HG03342 (cell line): ENCODE results near the gene NARF.

ENCODE experiments used
- ATAC-seq: cut with Tn5 transposase; IDR thresholded peaks from one replicate; pipeline ENCODE4 v1.9.1; 2021; ENCODE audit warnings: mild to moderate bottlenecking, moderate library complexity; ENCODE audit not compliant: unreplicated experiment

Gene NARF

GRCh38 chr17:82433560-82434215, 24.9 kb upstream of the NARF start:
- ATAC-seq = no peak

- no peak for ATAC-seq
Observed at GRCh38 chr17:82434216-82434565, 24.4 kb upstream of the NARF start.

- ATAC-seq = no peak
Observed at GRCh38 chr17:82435103-82435502, 23.4 kb upstream of the NARF start.

DNA sequence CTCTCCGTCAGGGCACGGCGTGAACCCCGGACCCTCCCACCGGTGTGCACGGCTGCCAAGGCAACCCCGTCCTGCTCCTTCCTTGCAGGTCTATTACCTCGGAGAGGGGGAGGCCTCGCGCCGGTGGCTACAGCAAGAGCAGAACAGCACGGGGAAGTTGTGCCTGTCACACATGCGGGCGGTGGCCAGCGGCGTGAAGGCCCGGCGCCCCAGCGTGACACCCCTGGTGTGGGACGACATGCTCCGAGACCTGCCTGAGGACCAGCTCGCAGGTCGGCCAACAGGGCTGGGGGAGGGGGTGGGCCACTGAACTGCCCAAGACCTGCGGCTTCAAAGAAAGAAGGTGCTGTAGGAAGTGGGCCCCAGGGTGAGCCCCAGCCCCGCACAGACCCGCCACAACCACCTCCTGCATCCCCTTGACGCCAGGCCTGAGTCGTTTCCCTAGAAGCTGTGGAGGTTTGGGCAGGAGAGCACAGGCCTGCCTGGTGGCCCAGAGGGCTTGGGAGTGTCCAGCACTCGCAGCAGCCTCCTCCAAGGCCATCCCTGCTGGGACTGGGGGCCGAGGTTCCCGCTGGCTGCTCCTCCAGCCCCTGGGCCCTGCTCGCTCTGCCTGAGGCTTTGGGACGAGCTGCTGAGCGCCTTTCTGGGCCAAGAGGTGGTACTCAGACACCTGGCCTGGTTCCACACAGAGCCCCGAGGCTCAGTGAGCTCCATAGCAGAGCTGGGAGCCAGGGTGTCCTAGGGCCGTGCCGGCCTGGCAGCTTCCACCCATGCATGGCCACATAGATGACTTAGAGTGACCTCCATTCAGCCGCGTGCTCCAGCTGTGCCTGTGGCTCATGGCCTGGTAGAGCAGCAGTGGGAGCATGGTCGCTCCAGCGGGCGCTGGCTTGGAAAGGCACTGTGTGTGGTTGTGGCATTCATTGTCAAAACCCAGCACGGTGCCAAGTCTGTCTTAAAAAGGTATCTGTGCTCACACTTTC, 22.6 kb upstream of the NARF start:
- ATAC-seq = no peak

DNA sequence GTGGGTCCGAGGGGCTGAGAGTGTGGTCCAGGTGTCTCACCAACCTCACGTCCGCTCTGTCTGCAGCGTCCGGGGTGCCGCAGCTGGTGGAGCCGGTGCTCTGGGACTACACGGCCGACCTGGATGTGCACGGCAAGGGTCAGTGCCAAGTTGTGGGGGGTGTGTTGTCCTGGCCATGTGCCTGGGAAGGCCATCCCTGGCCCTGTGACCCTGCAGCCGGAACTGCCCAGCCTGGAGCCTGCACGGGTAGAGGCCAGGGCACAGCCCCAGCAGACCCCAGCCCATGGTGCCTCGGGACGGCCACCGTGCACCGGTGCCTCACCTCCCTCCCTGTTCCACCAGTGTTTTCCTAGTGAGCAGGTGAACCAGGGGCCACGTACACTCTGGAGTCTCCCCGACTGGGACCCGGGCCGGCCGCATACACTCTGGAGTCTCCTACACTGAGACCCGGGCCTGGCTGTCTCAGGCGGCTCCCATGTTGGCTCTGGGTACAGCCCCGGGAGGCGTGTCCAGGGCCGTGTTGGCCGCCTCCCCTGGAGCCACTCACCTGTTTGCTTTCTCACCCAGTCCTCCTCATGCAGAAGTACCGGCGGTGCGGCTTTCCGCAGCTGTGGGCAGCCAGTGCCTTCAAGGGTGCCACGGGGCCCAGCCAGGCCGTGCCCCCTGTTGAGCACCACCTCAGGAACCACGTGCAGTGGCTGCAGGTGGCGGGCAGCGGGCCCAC, 21.8 kb upstream of the NARF start:
- no peak for ATAC-seq

GRCh38 chr17:82437325-82437668, 21.2 kb upstream of the NARF start:
- no peak for ATAC-seq

DNA sequence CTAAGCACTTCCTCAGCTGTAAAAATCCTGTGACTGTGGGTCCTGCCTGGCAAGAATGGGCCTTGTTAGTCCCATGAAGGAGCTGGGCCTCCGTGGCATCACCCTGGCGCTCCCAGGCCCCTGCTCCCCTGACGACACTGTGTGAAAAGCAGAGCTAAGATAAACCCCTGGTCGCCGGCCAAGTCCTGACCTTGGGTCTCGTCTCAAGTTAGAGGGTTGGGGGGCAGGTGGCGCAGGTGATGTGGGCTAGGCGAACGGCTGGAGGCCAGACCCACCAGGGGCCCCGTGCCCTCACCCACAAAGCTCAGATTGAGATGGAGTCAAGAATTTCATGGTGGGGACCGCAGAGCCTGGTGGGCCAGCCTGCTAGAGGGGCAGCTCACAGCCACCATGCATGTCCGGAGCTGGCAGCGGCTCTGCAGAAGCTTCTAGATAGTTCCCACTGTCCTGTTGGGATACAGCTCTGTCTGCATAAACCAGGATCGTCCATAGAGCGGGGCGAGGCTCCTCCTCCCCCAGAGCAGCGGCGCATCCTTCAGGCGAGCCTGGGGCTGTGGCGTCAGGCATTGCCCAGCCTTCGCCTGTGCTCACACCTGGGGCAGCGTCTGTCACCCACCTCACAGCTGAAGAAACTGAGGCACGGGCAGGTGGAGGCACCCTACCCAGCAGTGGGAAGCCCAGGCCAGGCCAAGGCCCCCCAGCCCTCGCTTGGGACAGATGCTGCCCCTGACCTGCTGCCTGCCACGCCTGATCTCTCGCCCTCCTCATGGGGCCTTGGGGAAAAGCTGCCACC, 19.9 kb upstream of the NARF start:
- ATAC-seq = no peak

GRCh38 chr17:82439194-82439828, 19.2 kb upstream of the NARF start:
- no peak for ATAC-seq

DNA sequence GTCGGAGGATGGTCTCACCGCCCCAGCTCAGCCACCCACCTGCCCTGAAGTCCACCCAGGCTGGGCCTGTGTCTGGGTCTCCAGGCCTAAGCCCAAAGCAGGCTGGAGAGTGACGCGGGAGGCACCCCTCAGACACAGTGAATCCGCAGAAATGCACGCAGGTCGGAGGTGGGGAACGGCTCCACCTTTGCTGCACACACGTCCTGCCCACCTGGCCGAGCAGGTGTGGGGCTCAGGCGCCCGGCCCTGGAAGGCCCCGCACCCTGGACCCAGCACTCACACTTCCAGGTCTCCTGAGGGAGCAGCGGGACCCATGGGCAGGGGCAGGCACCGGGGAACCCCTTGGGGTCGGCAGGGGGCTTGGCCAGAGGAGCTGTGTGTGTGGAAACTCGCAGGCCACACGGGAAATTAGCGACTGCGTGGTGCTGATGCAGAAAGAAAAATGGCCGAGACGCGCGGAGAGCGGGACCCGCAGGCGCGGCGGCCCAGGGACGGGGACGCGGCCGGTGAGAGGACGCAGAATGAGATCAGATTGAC, 18.6 kb upstream of the NARF start:
- no peak for ATAC-seq

GRCh38 chr17:82440469-82440981, 18.0 kb upstream of the NARF start:
- ATAC-seq = no peak

DNA sequence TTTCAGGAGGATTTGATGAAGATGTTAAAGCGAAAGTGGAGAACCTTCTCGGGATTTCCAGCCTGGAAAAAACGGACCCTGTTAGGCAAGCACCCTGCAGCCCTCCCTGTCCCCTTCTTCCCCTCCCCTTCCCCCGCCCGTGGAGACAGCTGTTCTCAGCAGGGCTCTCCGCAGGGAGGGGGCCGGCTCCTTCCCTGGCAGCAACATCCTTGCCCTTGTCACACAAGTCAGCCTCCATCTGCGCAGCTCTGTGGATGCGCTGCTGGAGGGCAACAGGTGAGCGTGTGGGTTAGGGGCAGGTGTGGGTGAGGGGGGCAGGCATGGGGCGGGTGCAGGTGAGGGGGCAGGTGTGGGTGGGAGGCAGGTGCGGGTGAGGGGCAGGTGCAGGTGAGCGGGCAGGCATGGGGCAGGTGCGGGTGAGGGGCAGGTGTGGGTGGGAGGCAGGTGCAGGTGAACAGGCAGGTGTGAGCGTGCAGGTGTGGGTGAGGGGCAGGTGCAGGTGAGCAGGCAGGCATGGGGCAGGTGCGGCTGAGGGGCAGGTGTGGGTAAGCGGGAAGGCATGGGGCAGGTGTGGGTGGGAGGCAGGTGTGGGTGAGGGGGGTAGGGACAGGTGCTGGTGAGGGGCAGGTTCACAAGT, 17.4 kb upstream of the NARF start:
- ATAC-seq = no peak

DNA sequence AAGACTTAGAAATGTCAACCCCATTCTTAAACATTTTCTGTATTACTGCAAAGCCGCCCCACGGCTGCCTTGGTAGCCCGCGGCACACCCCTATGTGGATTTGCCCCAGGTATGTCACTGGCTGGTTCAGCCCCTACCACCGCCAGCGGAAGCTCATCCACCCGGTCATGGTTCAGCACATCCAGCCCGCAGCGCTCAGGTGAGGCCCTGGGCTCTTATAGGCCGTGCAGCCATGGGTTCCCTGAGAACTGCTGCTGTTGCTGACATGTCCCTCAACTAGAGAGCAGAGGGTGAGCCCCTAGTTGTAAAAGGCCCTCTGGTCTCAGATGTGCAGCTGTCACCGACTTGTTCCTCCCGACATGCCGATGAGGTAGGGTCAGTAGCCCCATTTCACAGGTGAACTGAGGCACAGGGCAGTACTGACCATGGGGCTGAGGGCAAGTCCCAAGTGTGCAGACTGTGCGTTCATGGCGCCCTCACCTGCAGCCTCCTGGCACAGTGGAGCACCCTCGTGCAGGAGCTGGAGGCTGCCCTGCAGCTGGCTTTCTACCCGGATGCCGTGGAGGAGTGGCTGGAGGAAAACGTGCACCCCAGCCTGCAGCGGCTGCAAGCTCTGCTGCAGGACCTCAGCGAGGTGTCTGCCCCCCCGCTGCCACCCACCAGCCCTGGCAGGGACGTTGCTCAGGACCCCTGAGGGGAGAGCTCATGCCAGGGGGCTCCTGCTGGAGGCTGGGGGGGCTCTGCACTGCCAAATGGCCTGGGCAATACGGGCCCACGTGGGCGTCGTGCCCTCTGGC, 16.7 kb upstream of the NARF start:
- no peak for ATAC-seq

- no peak for ATAC-seq
Observed at GRCh38 chr17:82442643-82443464, 15.7 kb upstream of the NARF start.

DNA sequence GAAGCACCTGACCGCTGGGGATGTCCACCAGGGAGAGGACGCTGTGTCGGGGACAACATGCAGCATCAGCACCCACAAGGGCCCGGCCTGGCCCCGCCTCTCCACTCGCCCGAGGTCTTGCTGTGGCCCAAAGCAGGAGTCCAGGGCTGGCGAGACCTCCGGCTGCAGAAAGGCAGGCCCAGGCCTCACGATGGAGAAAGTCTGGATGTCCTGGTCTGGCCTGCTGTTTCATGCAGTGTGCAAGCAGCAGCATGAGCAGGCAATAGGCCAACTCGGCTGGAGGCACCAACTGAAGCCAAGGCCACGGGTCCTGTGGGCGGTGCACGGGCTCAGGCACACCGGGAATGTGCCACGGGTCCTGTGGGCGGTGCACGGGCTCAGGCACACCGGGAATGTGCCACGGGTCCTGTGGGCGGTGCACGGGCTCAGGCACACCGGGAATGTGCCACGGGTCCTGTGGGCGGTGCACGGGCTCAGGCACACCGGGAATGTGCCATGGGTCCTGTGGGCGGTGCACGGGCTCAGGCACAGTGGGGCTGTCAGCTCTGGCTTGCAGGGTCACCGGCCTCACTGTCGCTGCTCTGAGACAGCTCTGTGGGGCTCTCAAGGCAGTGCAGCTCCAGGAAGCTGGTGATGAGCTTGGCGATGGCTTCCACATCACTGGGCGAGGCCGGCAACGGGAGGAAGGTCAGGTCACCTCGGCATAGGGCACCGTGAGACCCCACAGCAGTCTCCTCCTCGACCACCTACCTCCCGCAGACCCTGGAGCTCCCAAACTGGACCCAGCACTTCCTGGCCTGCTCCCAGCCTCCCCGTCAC, 14.9 kb upstream of the NARF start:
- no peak for ATAC-seq

- ATAC-seq = no peak
Observed at GRCh38 chr17:82444284-82444893, 14.2 kb upstream of the NARF start.

DNA sequence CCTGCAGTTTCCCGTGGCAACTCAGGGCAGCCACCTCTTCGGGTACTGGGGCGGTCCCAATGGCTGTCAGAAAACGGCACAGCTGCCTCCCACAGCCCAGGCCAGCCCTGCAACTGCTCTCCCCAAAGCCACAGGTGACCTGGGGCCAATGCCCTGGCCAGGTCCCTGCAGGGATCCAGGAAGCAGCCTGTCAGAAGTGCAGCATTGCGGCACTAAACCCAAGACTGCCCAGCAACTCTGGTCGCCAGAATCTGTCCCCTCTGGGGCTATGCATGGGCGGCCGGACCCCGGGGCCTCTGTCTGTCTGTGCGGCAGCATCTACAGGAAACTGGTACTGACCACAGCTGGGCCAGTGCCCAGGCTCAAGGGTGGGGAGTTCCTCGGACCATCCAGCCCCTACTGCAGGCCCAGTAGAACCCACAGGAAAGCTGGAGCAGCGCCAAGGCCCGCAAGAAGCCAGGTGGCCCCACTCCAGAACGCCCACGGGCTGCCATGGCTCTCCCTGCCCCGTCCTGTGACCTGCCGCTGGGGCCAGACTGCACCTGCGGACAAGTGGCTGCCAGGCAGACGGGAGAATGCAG, 13.5 kb upstream of the NARF start:
- no peak for ATAC-seq
